Adipocyte (in vitro differentiated cells): ENCODE measurements around the gene ANG.
A peak's percentile ranks its signal among the peaks of the same experiment; 100 is the strongest.
"Not testable (repeated sequence)": the region's sequence is repeated elsewhere in the genome, so short reads cannot be mapped to it uniquely, and the experiment has no call there.

Experiments used
- DNase-seq: peaks from one replicate; pipeline ENCODE4 v3.0.0-alpha.2; 2015; ENCODE audit warnings: low read depth
- H3K27me3 ChIP-seq: replicated peaks from 2 replicates; pipeline ENCODE4 v1.7.0; 2013; ENCODE audit warnings: mild to moderate bottlenecking, low read length, moderate library complexity; ENCODE audit not compliant: control insufficient read depth, insufficient read depth
- H3K36me3 ChIP-seq: 2 replicates; pipeline ENCODE4 v1.7.0; 2013; ENCODE audit warnings: low read length, mild to moderate bottlenecking, moderate library complexity; ENCODE audit not compliant: control insufficient read depth, insufficient read depth, severe bottlenecking
- H3K4me1 ChIP-seq: 2 replicates; pipeline ENCODE4 v1.7.0; 2013; ENCODE audit warnings: mild to moderate bottlenecking, low read length, moderate library complexity; ENCODE audit not compliant: control insufficient read depth, insufficient read depth
- H3K4me3 ChIP-seq: 2 replicates; pipeline ENCODE4 v1.7.0; 2013; ENCODE audit warnings: mild to moderate bottlenecking, low read length, moderate library complexity
- H3K9ac ChIP-seq: 2 replicates; pipeline ENCODE4 v1.7.0; 2013; ENCODE audit warnings: mild to moderate bottlenecking, low read length, moderate library complexity
- H3K9me3 ChIP-seq: 2 replicates; pipeline ENCODE4 v1.7.0; 2013; ENCODE audit warnings: mild to moderate bottlenecking, low read length, moderate library complexity; ENCODE audit not compliant: control insufficient read depth

Gene ANG

GRCh38 chr14:20686386-20687143 lies 2.0 kb upstream of the ANG start:
- Histone ChIP-seq H3K4me3 (peak overlapping the region; percentile 95), H3K36me3 (no peaks in the 10 kb centered on the region), H3K9ac (peak overlapping the region; percentile 57), H3K9me3 (no peaks in the 10 kb centered on the region), H3K4me1 (peaks cover 40% of the 10 kb centered on the region), H3K27me3 (no peaks in the 10 kb centered on the region)
- no peak for DNase-seq

DNA sequence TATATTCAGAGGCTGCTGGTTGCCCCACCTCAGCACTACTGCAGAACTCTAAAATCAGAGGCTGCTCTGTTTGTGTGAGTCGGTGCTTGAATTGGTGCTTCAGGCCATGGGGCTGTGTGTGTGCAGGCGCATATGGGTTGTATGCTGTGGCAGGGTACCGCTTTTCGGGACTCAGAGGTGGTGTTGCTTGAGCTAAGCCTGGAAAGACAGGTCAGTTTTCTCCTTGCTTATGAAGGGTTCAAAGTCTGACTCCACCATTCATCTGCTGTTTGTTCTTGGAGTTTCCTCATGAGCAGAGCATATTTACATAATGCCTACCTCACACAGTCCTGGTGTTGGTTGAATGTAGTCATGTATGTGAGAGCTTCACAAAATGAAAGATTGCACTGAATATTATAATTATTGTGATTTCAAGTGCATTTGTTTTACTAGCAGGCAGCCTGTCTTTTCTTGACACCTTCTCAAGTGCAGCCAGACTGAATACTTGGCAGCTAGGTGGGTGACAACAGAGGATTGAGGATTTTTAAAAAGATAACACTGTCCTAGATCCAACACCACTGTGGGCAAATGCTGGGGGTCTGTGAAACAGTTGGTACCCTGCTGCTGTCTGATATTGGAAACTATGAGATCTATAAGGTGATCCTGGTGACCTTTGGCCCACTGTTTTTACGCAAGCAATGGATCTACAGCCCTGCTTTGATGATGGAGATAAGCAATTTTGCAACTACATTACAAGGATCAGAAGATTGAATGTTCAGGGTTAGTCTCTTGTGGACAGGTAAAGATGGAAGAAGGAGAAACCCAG lies 1.0 kb upstream of the ANG start:
- Histone ChIP-seq H3K4me3 (peak overlapping the region; percentile 95), H3K9ac (peak overlapping the region; percentile 57), H3K36me3 (no peaks in the 10 kb centered on the region), H3K27me3 (no peaks in the 10 kb centered on the region), H3K9me3 (no peaks in the 10 kb centered on the region), H3K4me1 (peaks cover 36% of the 10 kb centered on the region)
- no peak for DNase-seq

DNA sequence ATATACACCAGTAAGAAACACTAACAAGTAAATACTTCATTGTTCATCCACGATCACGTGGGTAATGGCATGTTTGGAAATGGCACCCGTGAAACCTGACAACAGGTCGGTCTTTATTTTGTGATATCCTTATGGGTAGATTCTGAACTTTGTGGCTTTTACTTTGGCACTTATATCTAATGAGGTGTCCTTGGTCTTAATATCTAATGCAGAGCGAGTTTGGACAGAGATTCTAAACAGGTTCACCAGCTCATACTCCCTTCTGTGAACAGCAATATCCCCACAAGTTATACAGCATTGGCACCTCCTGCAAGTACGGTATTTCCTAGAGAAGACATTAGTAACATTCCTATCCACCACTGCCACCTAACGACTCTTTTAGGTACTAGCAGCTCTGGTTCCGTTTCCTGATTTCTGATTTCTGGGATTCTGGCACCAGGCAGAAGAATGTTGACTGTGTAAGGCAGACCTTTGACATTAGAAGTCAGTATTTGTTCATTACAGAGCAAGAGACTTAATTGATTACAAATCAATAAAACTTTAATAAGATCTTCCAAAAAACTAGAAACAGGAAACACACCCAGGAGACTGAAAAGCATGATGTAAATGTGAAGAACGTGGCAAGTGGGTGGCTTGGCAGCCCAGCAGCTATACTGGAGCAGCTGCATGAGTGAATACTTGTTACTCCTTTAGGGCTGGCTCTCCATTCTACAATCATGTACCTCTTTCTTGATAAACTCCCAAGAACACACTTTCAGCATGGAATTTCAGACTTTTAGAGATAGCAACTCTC lies 2.5 kb downstream of the ANG start:
- DNase-seq, result peak; percentile 87
- H3K36me3 ChIP-seq, result peaks cover 12% of the 10 kb centered on the region
- H3K9ac ChIP-seq, result no peak overlapping the region
- H3K9me3 ChIP-seq, result no peaks in the 10 kb centered on the region
- H3K4me1 ChIP-seq, result peaks cover 29% of the 10 kb centered on the region
- no peak overlapping the region for H3K4me3 ChIP-seq
- H3K27me3 ChIP-seq, result no peaks in the 10 kb centered on the region

DNA sequence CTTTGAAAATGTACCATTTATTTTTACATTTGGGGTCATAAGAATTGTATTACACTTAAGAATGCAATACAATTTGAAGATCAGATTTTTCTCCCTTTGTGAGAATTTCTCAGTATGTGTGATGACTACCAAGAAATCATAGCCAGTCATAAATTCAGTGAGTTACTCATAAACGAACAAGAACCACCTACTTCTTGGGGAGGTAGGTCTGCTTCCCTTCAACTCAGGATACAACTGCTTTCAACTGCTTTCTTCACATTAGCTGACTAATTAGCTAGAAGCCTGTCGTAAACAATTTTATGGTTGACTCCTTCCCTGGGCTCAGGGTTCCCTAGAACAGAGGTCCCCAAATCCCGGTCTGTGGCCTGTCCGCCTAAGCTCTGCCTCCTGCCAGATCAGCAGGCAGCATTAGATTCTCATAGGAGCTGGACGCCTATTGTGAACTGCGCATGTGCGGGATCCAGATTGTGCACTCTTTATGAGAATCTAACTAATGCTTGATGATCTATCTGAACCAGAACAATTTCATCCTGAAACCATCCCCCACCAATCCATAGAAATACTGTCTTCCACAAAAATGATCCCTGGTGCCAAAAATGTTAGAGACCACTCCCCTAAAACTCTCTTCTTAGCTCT lies 3.7 kb downstream of the ANG start:
- no peaks in the 10 kb centered on the region for H3K27me3 ChIP-seq
- no peak for DNase-seq
- no peak overlapping the region for H3K4me3 ChIP-seq
- no peaks in the 10 kb centered on the region for H3K9me3 ChIP-seq
- H3K4me1 ChIP-seq, result peaks cover 20% of the 10 kb centered on the region
- peak overlapping the region; percentile 8 for H3K9ac ChIP-seq
- peaks cover 12% of the 10 kb centered on the region for H3K36me3 ChIP-seq

DNA sequence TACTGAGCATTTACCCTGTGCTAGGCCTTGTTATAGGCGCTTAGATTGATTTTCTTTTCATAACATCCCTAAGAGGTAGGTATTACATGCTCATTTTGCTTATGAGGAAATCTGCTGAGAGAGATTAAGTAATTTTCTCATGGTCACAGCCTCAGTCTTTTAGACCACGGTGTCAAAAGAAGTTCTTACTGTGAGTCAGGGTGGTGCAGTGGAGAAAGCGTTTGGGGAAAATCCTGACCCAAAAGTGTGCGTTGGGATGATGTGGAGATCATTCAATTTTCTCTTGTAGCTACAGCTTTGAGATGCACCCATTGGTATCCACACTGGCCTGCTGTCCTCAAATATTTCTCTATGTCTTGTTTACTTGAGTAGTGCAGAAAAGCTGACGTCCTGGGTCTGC lies 8.2 kb downstream of the ANG start:
- Histone ChIP-seq H3K27me3 (no peaks in the 10 kb centered on the region), H3K36me3 (peaks cover 22% of the 10 kb centered on the region), H3K4me3 (no peak overlapping the region), H3K9ac (no peak overlapping the region), H3K4me1 (peaks cover under 1% of the 10 kb centered on the region), H3K9me3 (no peaks in the 10 kb centered on the region)
- no peak for DNase-seq

DNA sequence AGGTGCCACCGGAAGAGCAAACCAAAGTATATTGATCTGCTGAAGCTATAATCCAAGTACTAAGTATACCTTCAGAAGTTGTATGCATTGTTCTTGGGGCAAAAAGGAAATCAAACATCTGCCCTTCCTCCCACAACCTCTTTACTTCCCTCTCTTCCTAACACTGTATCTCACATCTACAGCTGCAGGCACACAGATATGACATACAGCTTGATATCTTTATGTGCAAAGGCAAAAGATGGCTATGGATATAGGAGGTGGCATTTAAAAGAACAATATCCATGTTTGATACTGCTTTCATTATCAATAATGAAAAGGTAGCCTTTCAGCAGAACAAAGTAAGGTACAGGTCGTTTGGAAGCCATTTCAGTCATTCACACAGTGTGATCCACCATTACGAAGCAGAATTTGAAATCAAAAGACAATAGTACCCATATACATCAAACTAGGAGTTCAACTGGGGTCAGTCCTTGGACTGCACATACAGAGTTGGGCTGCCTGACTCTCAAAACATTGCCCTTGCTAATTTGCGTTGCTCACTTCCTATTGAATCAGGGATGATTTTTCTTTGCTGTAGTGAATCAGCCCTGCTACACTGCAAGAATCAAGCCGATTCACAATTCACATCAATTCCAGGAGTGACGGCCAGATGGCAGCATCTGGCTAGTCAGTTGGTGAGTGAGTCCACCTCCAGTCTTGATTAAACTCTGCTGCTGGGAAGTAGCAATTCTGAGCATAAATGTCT lies 8.9 kb downstream of the ANG start:
- peak; percentile 75 for DNase-seq
- H3K4me1 ChIP-seq, result no peaks in the 10 kb centered on the region
- H3K9ac ChIP-seq, result no peak overlapping the region
- H3K9me3 ChIP-seq, result no peaks in the 10 kb centered on the region
- no peak overlapping the region for H3K4me3 ChIP-seq
- no peaks in the 10 kb centered on the region for H3K27me3 ChIP-seq
- peaks cover 22% of the 10 kb centered on the region for H3K36me3 ChIP-seq

GRCh38 chr14:20698018-20698329 lies 9.4 kb downstream of the ANG start:
- Histone ChIP-seq H3K27me3 (no peaks in the 10 kb centered on the region), H3K4me3 (no peak overlapping the region), H3K9ac (no peak overlapping the region), H3K36me3 (peaks cover 22% of the 10 kb centered on the region), H3K9me3 (no peaks in the 10 kb centered on the region), H3K4me1 (no peaks in the 10 kb centered on the region)
- DNase-seq, result no peak

GRCh38 chr14:20698934-20699333 lies 10.4 kb downstream of the ANG start:
- Histone ChIP-seq H3K4me3 (no peak overlapping the region), H3K9me3 (no peaks in the 10 kb centered on the region), H3K27me3 (no peaks in the 10 kb centered on the region), H3K4me1 (no peaks in the 10 kb centered on the region), H3K36me3 (peaks cover 17% of the 10 kb centered on the region), H3K9ac (no peak overlapping the region)
- DNase-seq, result no peak

GRCh38 chr14:20699931-20700330 lies 11.4 kb downstream of the ANG start:
- DNase-seq, result no peak
- no peak overlapping the region for H3K9ac ChIP-seq
- peaks cover 15% of the 10 kb centered on the region for H3K36me3 ChIP-seq
- no peak overlapping the region for H3K4me3 ChIP-seq
- H3K9me3 ChIP-seq, result no peaks in the 10 kb centered on the region
- no peaks in the 10 kb centered on the region for H3K4me1 ChIP-seq
- no peaks in the 10 kb centered on the region for H3K27me3 ChIP-seq

- H3K4me3 ChIP-seq, DNase-seq, H3K27me3 ChIP-seq, H3K9me3 ChIP-seq, H3K9ac ChIP-seq, H3K4me1 ChIP-seq: not testable (repeated sequence)
- H3K36me3 ChIP-seq, result peaks cover 10% of the 10 kb centered on the region
These were observed 12.4 kb downstream of the ANG start for GRCh38 chr14:20700965-20701364.
